ENCODE measurements around the gene EPC1. TPM values are rescaled to one million over a fixed set of nuclear protein-coding genes. Genes with fewer than 3 reads are reported as not detected.
A peak's percentile ranks its signal among the peaks of the same experiment; 100 is the strongest.

EPC1 gene
- total and polyA plus RNA-seq, 5 donors from 2014 or later, result 46.6 to 218 (median 62.2) TPM

DNA sequence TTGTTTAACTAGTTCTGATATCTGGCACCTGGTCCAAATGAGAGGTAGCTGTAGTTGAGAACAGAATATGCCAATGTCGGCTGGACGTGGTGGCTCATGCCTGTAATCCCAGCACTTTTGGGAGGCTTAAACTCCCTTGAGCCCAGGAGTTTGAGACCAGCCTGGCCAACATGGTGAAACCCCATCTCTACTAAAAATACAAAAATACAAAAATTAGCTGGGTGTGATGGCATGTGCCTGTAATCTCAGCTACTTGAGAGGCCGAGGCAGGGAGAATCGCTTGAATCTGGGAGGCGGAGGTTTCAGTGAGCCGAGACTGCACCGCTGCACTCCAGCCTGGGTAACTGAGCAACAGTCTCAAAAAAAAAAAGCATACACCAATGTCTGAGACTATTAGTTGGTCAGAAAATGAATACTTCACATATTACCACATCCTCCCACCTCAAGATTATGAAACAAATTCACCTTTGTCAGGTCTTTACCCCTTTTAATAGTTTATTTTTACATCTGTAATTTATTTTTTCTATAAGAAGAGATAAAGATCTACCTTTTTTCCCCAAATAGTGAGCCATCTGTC is 38.8 kb downstream of the EPC1 start:
- Mint-ChIP-seq H3K36me3 (peaks cover 19% of the 10 kb centered on the region), H3K4me3 (peak overlapping the region; percentile 69 to 90 (median 78)), H3K9me3 (no peaks in the 10 kb centered on the region), H3K4me1 (peaks cover 46 to 86% (median 72%) of the 10 kb centered on the region in 4 donors), H3K27me3 (no peaks in the 10 kb centered on the region), H3K27ac (peak overlapping the region; percentile 82 to 92 (median 83))
- Histone ChIP-seq H3K4me3 (ENCODE audit: low read depth, low read length) (peak overlapping the region; percentile 38), H3K27me3 (ENCODE audit: control insufficient read depth, insufficient read depth, low read length) (no peaks in the 10 kb centered on the region), H3K4me1 (ENCODE audit: control insufficient read depth, insufficient read depth, low read length, poor library complexity, severe bottlenecking) (peaks cover 55% of the 10 kb centered on the region), H3K9me3 (ENCODE audit: control insufficient read depth in 2 of 2, low read length in 2 of 2) (no peaks in the 10 kb centered on the region), H3K36me3 (ENCODE audit: control insufficient read depth, insufficient read depth, low read length) (peaks cover 37% of the 10 kb centered on the region), H3K27ac (ENCODE audit: insufficient read depth, low read length, poor library complexity, severe bottlenecking) (peak overlapping the region; percentile 70)
- DNase-seq, result peak in 2 of 3 donors; percentile 48 to 65
- ATAC-seq (ENCODE audit: low read depth in 2 of 2), result peak; percentile 81 to 86

GRCh38 chr10:32307609-32308008 is 39.3 kb downstream of the EPC1 start:
- Histone ChIP-seq H3K4me1 (ENCODE audit: control insufficient read depth, insufficient read depth, low read length, poor library complexity, severe bottlenecking) (peaks cover 50% of the 10 kb centered on the region), H3K9me3 (ENCODE audit: control insufficient read depth in 2 of 2, low read length in 2 of 2) (no peaks in the 10 kb centered on the region), H3K27ac (ENCODE audit: insufficient read depth, low read length, poor library complexity, severe bottlenecking) (peak overlapping the region; percentile 70), H3K36me3 (ENCODE audit: control insufficient read depth, insufficient read depth, low read length) (peaks cover 42% of the 10 kb centered on the region), H3K27me3 (ENCODE audit: control insufficient read depth, insufficient read depth, low read length) (no peaks in the 10 kb centered on the region), H3K4me3 (ENCODE audit: low read depth, low read length) (peak overlapping the region; percentile 38)
- DNase-seq, result no peak
- no peaks in the 10 kb centered on the region for H3K27me3 Mint-ChIP-seq
- no peak for ATAC-seq (ENCODE audit: low read depth in 2 of 2)
- H3K4me1 Mint-ChIP-seq, result peaks cover 42 to 85% (median 72%) of the 10 kb centered on the region in 4 donors
- H3K9me3 Mint-ChIP-seq, result no peaks in the 10 kb centered on the region
- H3K4me3 Mint-ChIP-seq, result peak overlapping the region; percentile 69 to 90 (median 78)
- peak overlapping the region; percentile 58 to 82 (median 70) for H3K27ac Mint-ChIP-seq
- H3K36me3 Mint-ChIP-seq, result peaks cover 22% of the 10 kb centered on the region

GRCh38 chr10:32299354-32299980 is 47.5 kb downstream of the EPC1 start:
- H3K27me3 Mint-ChIP-seq, result no peaks in the 10 kb centered on the region
- Histone ChIP-seq H3K36me3 (ENCODE audit: control insufficient read depth, insufficient read depth, low read length) (peaks cover 34% of the 10 kb centered on the region), H3K9me3 (ENCODE audit: control insufficient read depth in 2 of 2, low read length in 2 of 2) (no peaks in the 10 kb centered on the region), H3K27me3 (ENCODE audit: control insufficient read depth, insufficient read depth, low read length) (no peaks in the 10 kb centered on the region), H3K4me3 (ENCODE audit: low read depth, low read length) (peak overlapping the region; percentile 44), H3K4me1 (ENCODE audit: control insufficient read depth, insufficient read depth, low read length, poor library complexity, severe bottlenecking) (peaks cover 37% of the 10 kb centered on the region), H3K27ac (ENCODE audit: insufficient read depth, low read length, poor library complexity, severe bottlenecking) (no peak overlapping the region)
- ATAC-seq (ENCODE audit: low read depth in 2 of 2), result no peak
- H3K4me3 Mint-ChIP-seq, result peak overlapping the region in 3 of 4 donors; percentile 42 to 88 (median 72)
- H3K36me3 Mint-ChIP-seq, result peaks cover 41% of the 10 kb centered on the region
- no peak for DNase-seq
- H3K4me1 Mint-ChIP-seq, result peaks cover 34 to 90% (median 61%) of the 10 kb centered on the region in 4 donors
- peak overlapping the region in 2 of 3 donors; percentile 21 to 86 for H3K27ac Mint-ChIP-seq
- H3K9me3 Mint-ChIP-seq, result no peaks in the 10 kb centered on the region

DNA sequence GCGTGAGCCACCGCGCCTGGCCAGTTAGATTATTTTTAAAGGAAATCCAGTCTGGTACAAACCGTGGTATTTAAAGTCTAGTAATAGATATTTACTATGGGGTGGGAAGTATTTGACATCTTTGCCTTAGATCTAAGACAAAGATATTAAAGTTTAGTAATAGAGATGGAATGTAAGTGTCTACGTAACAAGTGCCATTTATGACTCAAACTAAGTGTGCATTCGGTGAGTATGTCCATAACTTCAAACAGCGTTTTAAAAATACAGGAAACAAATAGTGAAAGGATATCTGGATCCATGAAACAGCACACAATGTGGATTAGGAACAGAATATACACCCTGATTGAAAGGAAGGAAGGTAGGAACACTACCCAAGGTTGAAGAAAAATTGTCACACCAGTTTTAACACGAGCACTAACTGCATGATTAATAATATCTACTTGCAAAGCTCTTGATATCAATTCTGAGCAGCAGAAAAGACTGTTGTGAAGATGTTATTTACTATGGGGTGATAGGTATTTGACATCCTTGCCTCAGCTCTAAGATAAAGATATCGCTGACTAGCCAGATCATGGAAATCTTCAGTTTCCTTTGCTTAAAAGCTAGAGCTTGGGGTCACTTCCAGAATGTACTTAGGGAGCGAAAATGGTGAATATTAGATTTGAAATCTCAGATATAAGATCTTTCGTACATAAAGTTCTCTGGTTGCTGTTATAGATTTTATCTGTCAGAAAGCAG is 48.7 kb downstream of the EPC1 start:
- peaks cover 34 to 85% (median 57%) of the 10 kb centered on the region in 4 donors for H3K4me1 Mint-ChIP-seq

DNA sequence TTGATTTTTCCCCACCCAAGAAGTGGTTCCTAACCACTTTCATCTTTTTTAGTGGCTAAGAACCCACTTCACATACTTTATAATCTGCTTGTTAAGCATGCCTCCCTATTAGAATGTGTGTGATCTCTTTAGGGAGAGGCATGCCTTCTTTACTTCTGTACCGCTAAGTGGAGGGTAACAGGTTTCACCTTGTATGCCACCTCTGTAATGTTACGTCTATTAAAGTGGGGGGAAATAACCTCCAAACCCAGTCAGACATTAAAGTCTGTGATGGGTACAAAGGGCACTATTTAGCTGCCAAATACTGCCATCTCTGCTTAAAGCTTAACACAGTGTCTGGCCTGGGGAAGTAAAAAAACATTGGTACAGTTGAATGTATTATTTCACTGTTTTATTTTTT is 51.9 kb downstream of the EPC1 start:
- Histone ChIP-seq H3K27ac (ENCODE audit: insufficient read depth, low read length, poor library complexity, severe bottlenecking) (peak overlapping the region; percentile 23), H3K27me3 (ENCODE audit: control insufficient read depth, insufficient read depth, low read length) (no peaks in the 10 kb centered on the region), H3K4me1 (ENCODE audit: control insufficient read depth, insufficient read depth, low read length, poor library complexity, severe bottlenecking) (peaks cover 30% of the 10 kb centered on the region), H3K36me3 (ENCODE audit: control insufficient read depth, insufficient read depth, low read length) (peaks cover 50% of the 10 kb centered on the region), H3K9me3 (ENCODE audit: control insufficient read depth in 2 of 2, low read length in 2 of 2) (no peaks in the 10 kb centered on the region), H3K4me3 (ENCODE audit: low read depth, low read length) (no peak overlapping the region)
- Mint-ChIP-seq H3K4me3 (peak overlapping the region in 1 of 4 donors; percentile 4), H3K27ac (no peak overlapping the region), H3K9me3 (no peaks in the 10 kb centered on the region), H3K36me3 (peaks cover 22% of the 10 kb centered on the region), H3K27me3 (no peaks in the 10 kb centered on the region), H3K4me1 (peaks cover 19 to 60% (median 38%) of the 10 kb centered on the region in 4 donors)
- ATAC-seq (ENCODE audit: low read depth in 2 of 2), result no peak
- no peak for DNase-seq

More for the DNA sequence above, 48.7 kb downstream of the EPC1 start:
- Histone ChIP-seq H3K27me3 (ENCODE audit: control insufficient read depth, insufficient read depth, low read length) (no peaks in the 10 kb centered on the region), H3K36me3 (ENCODE audit: control insufficient read depth, insufficient read depth, low read length) (peaks cover 33% of the 10 kb centered on the region), H3K27ac (ENCODE audit: insufficient read depth, low read length, poor library complexity, severe bottlenecking) (no peak overlapping the region), H3K4me1 (ENCODE audit: control insufficient read depth, insufficient read depth, low read length, poor library complexity, severe bottlenecking) (peaks cover 37% of the 10 kb centered on the region), H3K4me3 (ENCODE audit: low read depth, low read length) (peak overlapping the region; percentile 16), H3K9me3 (ENCODE audit: control insufficient read depth in 2 of 2, low read length in 2 of 2) (no peaks in the 10 kb centered on the region)
- DNase-seq (no peak), ATAC-seq (ENCODE audit: low read depth in 2 of 2) (no peak)
- no peaks in the 10 kb centered on the region for H3K9me3 Mint-ChIP-seq
- peak overlapping the region; percentile 30 to 88 (median 57) for H3K4me3 Mint-ChIP-seq
- peak overlapping the region; percentile 3 to 90 (median 79) for H3K27ac Mint-ChIP-seq
- H3K27me3 Mint-ChIP-seq, result no peaks in the 10 kb centered on the region
- peaks cover 35% of the 10 kb centered on the region for H3K36me3 Mint-ChIP-seq

GRCh38 chr10:32293581-32293980 is 53.4 kb downstream of the EPC1 start:
- Mint-ChIP-seq H3K36me3 (peaks cover 18% of the 10 kb centered on the region), H3K27ac (peak overlapping the region in 1 of 3 donors; percentile 31), H3K27me3 (no peaks in the 10 kb centered on the region), H3K4me1 (peaks cover 16 to 46% (median 30%) of the 10 kb centered on the region in 4 donors), H3K4me3 (no peak overlapping the region), H3K9me3 (no peaks in the 10 kb centered on the region)
- ATAC-seq (ENCODE audit: low read depth in 2 of 2) (no peak), DNase-seq (no peak)
- no peaks in the 10 kb centered on the region for H3K9me3 ChIP-seq (ENCODE audit: control insufficient read depth in 2 of 2, low read length in 2 of 2)
- peaks cover 22% of the 10 kb centered on the region for H3K4me1 ChIP-seq (ENCODE audit: control insufficient read depth, insufficient read depth, low read length, poor library complexity, severe bottlenecking)
- no peak overlapping the region for H3K4me3 ChIP-seq (ENCODE audit: low read depth, low read length)
- peak overlapping the region; percentile 51 for H3K27ac ChIP-seq (ENCODE audit: insufficient read depth, low read length, poor library complexity, severe bottlenecking)
- H3K27me3 ChIP-seq (ENCODE audit: control insufficient read depth, insufficient read depth, low read length), result no peaks in the 10 kb centered on the region
- peaks cover 59% of the 10 kb centered on the region for H3K36me3 ChIP-seq (ENCODE audit: control insufficient read depth, insufficient read depth, low read length)

DNA sequence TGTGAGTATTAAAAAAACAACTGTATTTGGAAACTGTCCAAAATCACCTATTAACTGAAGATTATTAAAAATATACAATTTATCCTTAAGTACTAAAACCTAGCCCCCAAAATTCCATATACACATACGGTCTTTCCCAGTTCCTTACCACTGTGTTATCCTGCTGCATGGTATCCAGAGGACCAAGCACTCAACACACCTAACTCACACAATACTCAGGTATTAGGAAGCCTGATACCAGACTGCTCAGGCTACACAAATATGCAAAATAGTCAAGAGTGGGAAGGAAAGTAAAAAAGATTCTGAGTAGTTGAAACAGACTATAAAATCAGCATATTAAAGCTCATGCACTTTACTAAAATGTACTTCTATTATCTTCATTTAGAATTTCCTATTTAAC is 67.2 kb downstream of the EPC1 start:
- no peaks in the 10 kb centered on the region for H3K27me3 Mint-ChIP-seq
- H3K4me1 Mint-ChIP-seq, result peaks cover 26 to 37% (median 31%) of the 10 kb centered on the region in 4 donors
- H3K4me1 ChIP-seq (ENCODE audit: control insufficient read depth, insufficient read depth, low read length, poor library complexity, severe bottlenecking), result peaks cover 8% of the 10 kb centered on the region
- H3K36me3 Mint-ChIP-seq, result peaks cover 22% of the 10 kb centered on the region
- H3K27ac ChIP-seq (ENCODE audit: insufficient read depth, low read length, poor library complexity, severe bottlenecking), result peak overlapping the region; percentile 14
- DNase-seq (no peak), ATAC-seq (ENCODE audit: low read depth in 2 of 2) (no peak)
- no peak overlapping the region for H3K4me3 Mint-ChIP-seq
- H3K36me3 ChIP-seq (ENCODE audit: control insufficient read depth, insufficient read depth, low read length), result peaks cover 71% of the 10 kb centered on the region
- no peaks in the 10 kb centered on the region for H3K9me3 ChIP-seq (ENCODE audit: control insufficient read depth in 2 of 2, low read length in 2 of 2)
- no peaks in the 10 kb centered on the region for H3K27me3 ChIP-seq (ENCODE audit: control insufficient read depth, insufficient read depth, low read length)
- peak overlapping the region in 2 of 3 donors; percentile 52 to 69 for H3K27ac Mint-ChIP-seq
- no peaks in the 10 kb centered on the region for H3K9me3 Mint-ChIP-seq
- H3K4me3 ChIP-seq (ENCODE audit: low read depth, low read length), result no peak overlapping the region

All from CD4-positive, CD25-positive, alpha-beta regulatory T cell (primary cell).